ENCODE measurements around the gene GCNT2. TPM values are rescaled to one million over a fixed set of nuclear protein-coding genes. Genes with fewer than 3 reads are reported as not detected.
"Not testable (repeated sequence)": the region's sequence is repeated elsewhere in the genome, so short reads cannot be mapped to it uniquely, and the experiment has no call there.

The GCNT2 gene
- total RNA-seq, 1 donor from 2014 or later: 41.8 TPM

GRCh38 chr6:10591422-10592160 lies 70.4 kb downstream of the GCNT2 start:
- no peak for ATAC-seq

GRCh38 chr6:10595731-10596664 lies 74.8 kb downstream of the GCNT2 start:
- no peak for ATAC-seq
- intact Hi-C loops (cut with micrococcal nuclease): no loop called here
- no peak for DNase-seq

More at GRCh38 chr6:10591422-10592160, 70.4 kb downstream of the GCNT2 start:
- no peak for DNase-seq
- intact Hi-C loops (cut with micrococcal nuclease): no loop called here

GRCh38 chr6:10597499-10598001 lies 76.4 kb downstream of the GCNT2 start:
- ATAC-seq: peak; percentile 6
- intact Hi-C loops (cut with micrococcal nuclease): no loop called here
- no peak for DNase-seq

GRCh38 chr6:10598084-10598960 lies 77.2 kb downstream of the GCNT2 start:
- DNase-seq (no peak), ATAC-seq (peak; percentile 54)
- intact Hi-C loops (cut with micrococcal nuclease): no loop called here

- intact Hi-C loops (cut with micrococcal nuclease): no loop called here
- DNase-seq (no peak), ATAC-seq (no peak)
Measured at GRCh38 chr6:10599046-10599445, 77.9 kb downstream of the GCNT2 start.

- DNase-seq; intact Hi-C loops (cut with micrococcal nuclease); ATAC-seq: not testable (repeated sequence)
Measured at GRCh38 chr6:10600681-10601080, 79.5 kb downstream of the GCNT2 start.

GRCh38 chr6:10603219-10603618 lies 82.1 kb downstream of the GCNT2 start:
- DNase-seq (no peak), ATAC-seq (peak; percentile 21)
- intact Hi-C loops (cut with micrococcal nuclease): no loop called here

GRCh38 chr6:10609038-10609437 lies 87.9 kb downstream of the GCNT2 start:
- no peak for DNase-seq
- no peak for ATAC-seq

GRCh38 chr6:10610289-10610688 lies 89.1 kb downstream of the GCNT2 start:
- intact Hi-C loops (cut with micrococcal nuclease): loop anchor here (5.0 kb wide), 1 partner anchor 98 kb away; no protein-coding TSS in a partner anchor
- peak; percentile 73 for DNase-seq
- ATAC-seq: peak; percentile 91

More at GRCh38 chr6:10609038-10609437, 87.9 kb downstream of the GCNT2 start:
- intact Hi-C loops (cut with micrococcal nuclease): no loop called here

GRCh38 chr6:10612161-10612560 lies 91.0 kb downstream of the GCNT2 start:
- intact Hi-C loops (cut with micrococcal nuclease): loop anchor here (5.0 kb wide), 1 partner anchor 100 kb away; no protein-coding TSS in a partner anchor
- DNase-seq (no peak), ATAC-seq (no peak)

GRCh38 chr6:10613077-10613476 lies 91.9 kb downstream of the GCNT2 start:
- DNase-seq (no peak), ATAC-seq (no peak)
- intact Hi-C loops (cut with micrococcal nuclease): loop anchor here (5.0 kb wide), 1 partner anchor 101 kb away; no protein-coding TSS in a partner anchor

- intact Hi-C loops (cut with micrococcal nuclease): loop anchor here (5.0 kb wide), 1 partner anchor 101 kb away; no protein-coding TSS in a partner anchor
- ATAC-seq (no peak), DNase-seq (no peak)
Measured at GRCh38 chr6:10613723-10614122, 92.6 kb downstream of the GCNT2 start.

- DNase-seq (no peak), ATAC-seq (no peak)
- intact Hi-C loops (cut with micrococcal nuclease): no loop called here
Measured at GRCh38 chr6:10615675-10616074, 94.5 kb downstream of the GCNT2 start.

- DNase-seq; intact Hi-C loops (cut with micrococcal nuclease); ATAC-seq: not testable (repeated sequence)
Measured at GRCh38 chr6:10616266-10616665, 95.1 kb downstream of the GCNT2 start.

GRCh38 chr6:10617008-10617696 lies 96.0 kb downstream of the GCNT2 start:
- intact Hi-C loops (cut with micrococcal nuclease): no loop called here
- DNase-seq: peak; percentile 49
- peak; percentile 10 for ATAC-seq

GRCh38 chr6:10618409-10618808 lies 97.3 kb downstream of the GCNT2 start:
- intact Hi-C loops (cut with micrococcal nuclease): no loop called here
- no peak for ATAC-seq

GRCh38 chr6:10621213-10621612 lies 100.1 kb downstream of the GCNT2 start:
- intact Hi-C loops (cut with micrococcal nuclease): no loop called here
- ATAC-seq: peak; percentile 86
- DNase-seq: peak; percentile 34

More at GRCh38 chr6:10618409-10618808, 97.3 kb downstream of the GCNT2 start:
- DNase-seq: no peak

- intact Hi-C loops (cut with micrococcal nuclease): no loop called here
- no peak for DNase-seq
- no peak for ATAC-seq
Measured at GRCh38 chr6:10621847-10622246, 100.7 kb downstream of the GCNT2 start.
